Keratinocyte (primary cell): ENCODE data around the gene ATP8B1. TPM values are rescaled to one million over a fixed set of nuclear protein-coding genes. Genes with fewer than 3 reads are reported as not detected.

Experiments
- DNase-seq: peaks from one replicate; pipeline ENCODE4 v3.0.0-alpha.2; 2011; ENCODE audit warnings: low read depth, missing footprints, low spot score
- FAIRE-seq: peaks from 2 replicates; lab custom pipeline; 2011; peaks lifted over from hg19 to GRCh38; lab: Jason Lieb, UNC
- H2AFZ ChIP-seq: 2 replicates; pipeline ENCODE4 v1.6.0; 2012; ENCODE audit warnings: low read length, control low read depth, inconsistent platforms; ENCODE audit not compliant: control insufficient read depth
- H3K27ac ChIP-seq: 2 replicates; pipeline ENCODE4 v1.5.1; 2011; ENCODE audit warnings: low read length; ENCODE audit not compliant: control insufficient read depth, insufficient read depth
- H3K27me3 ChIP-seq: 3 replicates; pipeline ENCODE4 v1.6.0; 2011; ENCODE audit warnings: low read length; ENCODE audit not compliant: control insufficient read depth, insufficient read depth; ENCODE audit errors: extremely low read depth
- H3K36me3 ChIP-seq, 2 experiments: 2 replicates in 1 of 2; 3 replicates in 1 of 2; pipeline ENCODE4 v1.5.1; 2011; ENCODE audit warnings: low read length in 2 of 2, mild to moderate bottlenecking in 1 of 2; ENCODE audit not compliant: control insufficient read depth in 2 of 2, insufficient read depth in 2 of 2; ENCODE audit errors: extremely low read depth in 1 of 2
- H3K4me1 ChIP-seq: 3 replicates; pipeline ENCODE4 v1.5.1; 2011; ENCODE audit warnings: low read length; ENCODE audit not compliant: control insufficient read depth, insufficient read depth; ENCODE audit errors: extremely low read depth
- H3K4me2 ChIP-seq: 3 replicates; pipeline ENCODE4 v1.6.0; 2011; ENCODE audit warnings: low read depth, low read length; ENCODE audit not compliant: control insufficient read depth, insufficient read depth; ENCODE audit errors: extremely low read depth
- H3K4me3 ChIP-seq, 3 experiments: fragments of 200-600 bp in 1 of 3; sonication (generic) in 1 of 3; 2 replicates in 2 of 3; 3 replicates in 1 of 3; pipeline ENCODE4 v1.5.1; 2011 to 2016; ENCODE audit warnings: low read length in 3 of 3, mild to moderate bottlenecking in 3 of 3, control low read depth in 2 of 3, inconsistent platforms in 1 of 3, low read depth in 1 of 3, mixed read lengths in 1 of 3, mixed run types in 1 of 3, moderate library complexity in 1 of 3; ENCODE audit not compliant: control insufficient read depth in 2 of 3, insufficient read depth in 2 of 3; ENCODE audit errors: extremely low read depth in 1 of 3
- H3K79me2 ChIP-seq: 2 replicates; pipeline ENCODE4 v1.6.0; 2012; ENCODE audit warnings: low read length; ENCODE audit not compliant: control insufficient read depth, insufficient read depth
- H3K9ac ChIP-seq: 3 replicates; pipeline ENCODE4 v1.6.0; 2011; ENCODE audit warnings: low read length; ENCODE audit not compliant: control insufficient read depth, insufficient read depth; ENCODE audit errors: extremely low read depth
- H3K9me1 ChIP-seq: 3 replicates; pipeline ENCODE4 v1.6.0; 2011; ENCODE audit warnings: low read length; ENCODE audit not compliant: control insufficient read depth, insufficient read depth; ENCODE audit errors: extremely low read depth
- H3K9me3 ChIP-seq: 2 replicates; pipeline ENCODE4 v1.5.1; 2012; ENCODE audit warnings: low read depth, low read length; ENCODE audit not compliant: control insufficient read depth
- H4K20me1 ChIP-seq: 3 replicates; pipeline ENCODE4 v1.6.0; 2011; ENCODE audit warnings: low read length; ENCODE audit not compliant: control insufficient read depth, insufficient read depth; ENCODE audit errors: extremely low read depth
- CTCF ChIP-seq, 3 experiments: IDR thresholded peaks in 1 of 3; conservative IDR thresholded peaks in 1 of 3; optimal IDR thresholded peaks in 1 of 3; 2 replicates in 2 of 3; 3 replicates in 1 of 3; pipeline versions ENCODE3 to v1.5.1; 2011; ENCODE audit warnings: low read length in 3 of 3, mild to moderate bottlenecking in 3 of 3, moderate library complexity in 2 of 3, control low read depth in 1 of 3, inconsistent platforms in 1 of 3; ENCODE audit not compliant: insufficient read depth in 2 of 3; ENCODE audit errors: extremely low read depth in 1 of 3
- EZH2 ChIP-seq: IDR thresholded peaks from one replicate; pipeline ENCODE4 v1.6.1; 2012; ENCODE audit warnings: inconsistent platforms, mild to moderate bottlenecking, low read length, moderate library complexity
- dilution Hi-C: fragments of 300-500 bp; cut with MboI; formaldehyde crosslinking; loops from one replicate; pipeline ENCODE4 v1.7.0; 2020; ENCODE audit warnings: low sequenced_read_pairs; ENCODE audit not compliant: extremely low pct_ligation_motif_present
- polyA plus RNA-seq, 5 experiments: library from polyadenylated mRNA; depleted of rRNA in 3 of 5; stranded (reverse) in 3 of 5; stranded (forward) in 1 of 5; unstranded in 1 of 5; fragments of >200 nt; gene quantifications; 1 replicate in 1 of 5; 2 replicates in 3 of 5; 3 replicates in 1 of 5; pipeline versions ENCODE4 v1.2.1 to v1.2.3, GENCODE V29; 2011 to 2012; ENCODE audit warnings: missing spikeins in 2 of 5, low read depth in 1 of 5, low replicate concordance in 1 of 5

The ATP8B1 gene
- polyA plus RNA-seq, 1 donor (not counting 4 experiments of a cell fraction or from before 2014, with no cell fraction given), result 20.4 TPM

GRCh38 chr18:57780318-57780705 lies 22.8 kb downstream of the ATP8B1 start:
- no peak for DNase-seq
- Histone ChIP-seq H3K79me2 (peaks cover 8% of the 10 kb centered on the region), H3K4me1 (peaks cover 36% of the 10 kb centered on the region)

GRCh38 chr18:57776767-57777166 lies 26.3 kb downstream of the ATP8B1 start:
- Histone ChIP-seq H3K27ac (peak overlapping the region; percentile 87), H3K9me1 (no peaks in the 10 kb centered on the region), H3K4me1 (peaks cover 36% of the 10 kb centered on the region), H3K4me3 (no peak overlapping the region), H4K20me1 (no peaks in the 10 kb centered on the region), H2AFZ (no peak overlapping the region), H3K9me3 (no peaks in the 10 kb centered on the region), H3K9ac (no peak overlapping the region), H3K27me3 (no peaks in the 10 kb centered on the region), H3K79me2 (peaks cover 7% of the 10 kb centered on the region), H3K36me3 (no peaks in the 10 kb centered on the region), H3K4me2 (no peak overlapping the region)
- TF ChIP-seq CTCF (optimal IDR thresholded peaks at IDR 0.05 in 1 of 3, IDR thresholded peaks at IDR 0.05 in 1 of 3, conservative IDR thresholded peaks at IDR 0.05 in 1 of 3; ENCODE audit: extremely low read depth in 1 of 3, insufficient read depth in 2 of 3, low read length in 3 of 3) (no peak), EZH2 (no peak)
- dilution Hi-C loops, result no loop called here
- DNase-seq (no peak), FAIRE-seq (no peak)

More at GRCh38 chr18:57780318-57780705, 22.8 kb downstream of the ATP8B1 start:
- no peaks in the 10 kb centered on the region for H3K36me3 ChIP-seq
- H3K27me3 ChIP-seq, result no peaks in the 10 kb centered on the region
- H3K4me3 ChIP-seq, result no peak overlapping the region
- no peaks in the 10 kb centered on the region for H3K9me3 ChIP-seq
- H4K20me1 ChIP-seq, result no peaks in the 10 kb centered on the region
- no peak overlapping the region for H3K4me2 ChIP-seq
- H3K9ac ChIP-seq, result no peak overlapping the region
- H3K9me1 ChIP-seq, result no peaks in the 10 kb centered on the region
- dilution Hi-C loops, result no loop called here
- H3K27ac ChIP-seq, result no peak overlapping the region
- TF ChIP-seq CTCF (optimal IDR thresholded peaks at IDR 0.05 in 1 of 3, IDR thresholded peaks at IDR 0.05 in 1 of 3, conservative IDR thresholded peaks at IDR 0.05 in 1 of 3; ENCODE audit: extremely low read depth in 1 of 3, insufficient read depth in 2 of 3, low read length in 3 of 3) (no peak), EZH2 (no peak)
- FAIRE-seq, result no peak
- no peak overlapping the region for H2AFZ ChIP-seq
